ENCODE results near the gene DNAH1.
A peak's percentile ranks its signal among the peaks of the same experiment; 100 is the strongest.

Gene DNAH1

GRCh38 chr3:52361454-52361853, 45.3 kb downstream of the DNAH1 start:
- DNase-seq = no peak

- DNase-seq = no peak
Measured at GRCh38 chr3:52361898-52362297, 45.8 kb downstream of the DNAH1 start.

GRCh38 chr3:52364322-52365035, 48.4 kb downstream of the DNAH1 start:
- no peak for DNase-seq

GRCh38 chr3:52366527-52366926, 50.4 kb downstream of the DNAH1 start:
- no peak for DNase-seq

- DNase-seq = no peak
Measured at GRCh38 chr3:52367891-52368880, 52.1 kb downstream of the DNAH1 start.

- no peak for DNase-seq
Measured at GRCh38 chr3:52370531-52370930, 54.4 kb downstream of the DNAH1 start.

- peak in 1 of 4 experiments; percentile 8 for DNase-seq
Measured at GRCh38 chr3:52372822-52373504, 56.8 kb downstream of the DNAH1 start.

GRCh38 chr3:52373676-52374075, 57.6 kb downstream of the DNAH1 start:
- no peak for DNase-seq

GRCh38 chr3:52374173-52374572, 58.1 kb downstream of the DNAH1 start:
- DNase-seq = no peak

GRCh38 chr3:52379610-52380009, 63.5 kb downstream of the DNAH1 start:
- DNase-seq = no peak

GRCh38 chr3:52380023-52380422, 63.9 kb downstream of the DNAH1 start:
- no peak for DNase-seq

- no peak for DNase-seq
Measured at GRCh38 chr3:52381623-52382022, 65.5 kb downstream of the DNAH1 start.

- DNase-seq = no peak
Measured at GRCh38 chr3:52383446-52383845, 67.3 kb downstream of the DNAH1 start.

GRCh38 chr3:52384019-52384761, 68.1 kb downstream of the DNAH1 start:
- DNase-seq = no peak

GRCh38 chr3:52385157-52385556, 69.0 kb downstream of the DNAH1 start:
- no peak for DNase-seq

GRCh38 chr3:52387481-52387880, 71.4 kb downstream of the DNAH1 start:
- DNase-seq = no peak

GRCh38 chr3:52388348-52388821, 72.3 kb downstream of the DNAH1 start:
- DNase-seq = no peak

- DNase-seq = no peak
Measured at GRCh38 chr3:52388933-52389332, 72.8 kb downstream of the DNAH1 start.

GRCh38 chr3:52391096-52391495, 75.0 kb downstream of the DNAH1 start:
- no peak for DNase-seq

- DNase-seq = no peak
Measured at GRCh38 chr3:52392216-52392930, 76.3 kb downstream of the DNAH1 start.

- no peak for DNase-seq
Measured at GRCh38 chr3:52393131-52393807, 77.2 kb downstream of the DNAH1 start.

Measured in activated naive CD4-positive, alpha-beta T cell (primary cell).